Keratinocyte (primary cell): ENCODE data around the gene BRSK1. TPM values are rescaled to one million over a fixed set of nuclear protein-coding genes. Genes with fewer than 3 reads are reported as not detected.

Source experiments
- DNase-seq: peaks from one replicate; pipeline ENCODE4 v3.0.0-alpha.2; 2011; ENCODE audit warnings: low read depth, missing footprints, low spot score
- FAIRE-seq: peaks from 2 replicates; lab custom pipeline; 2011; peaks lifted over from hg19 to GRCh38; lab: Jason Lieb, UNC
- H2AFZ ChIP-seq: 2 replicates; pipeline ENCODE4 v1.6.0; 2012; ENCODE audit warnings: low read length, control low read depth, inconsistent platforms; ENCODE audit not compliant: control insufficient read depth
- H3K27ac ChIP-seq: 2 replicates; pipeline ENCODE4 v1.5.1; 2011; ENCODE audit warnings: low read length; ENCODE audit not compliant: control insufficient read depth, insufficient read depth
- H3K27me3 ChIP-seq: 3 replicates; pipeline ENCODE4 v1.6.0; 2011; ENCODE audit warnings: low read length; ENCODE audit not compliant: control insufficient read depth, insufficient read depth; ENCODE audit errors: extremely low read depth
- H3K36me3 ChIP-seq, 2 experiments: 2 replicates in 1 of 2; 3 replicates in 1 of 2; pipeline ENCODE4 v1.5.1; 2011; ENCODE audit warnings: low read length in 2 of 2, mild to moderate bottlenecking in 1 of 2; ENCODE audit not compliant: control insufficient read depth in 2 of 2, insufficient read depth in 2 of 2; ENCODE audit errors: extremely low read depth in 1 of 2
- H3K4me1 ChIP-seq: 3 replicates; pipeline ENCODE4 v1.5.1; 2011; ENCODE audit warnings: low read length; ENCODE audit not compliant: control insufficient read depth, insufficient read depth; ENCODE audit errors: extremely low read depth
- H3K4me2 ChIP-seq: 3 replicates; pipeline ENCODE4 v1.6.0; 2011; ENCODE audit warnings: low read depth, low read length; ENCODE audit not compliant: control insufficient read depth, insufficient read depth; ENCODE audit errors: extremely low read depth
- H3K4me3 ChIP-seq, 3 experiments: fragments of 200-600 bp in 1 of 3; sonication (generic) in 1 of 3; 2 replicates in 2 of 3; 3 replicates in 1 of 3; pipeline ENCODE4 v1.5.1; 2011 to 2016; ENCODE audit warnings: low read length in 3 of 3, mild to moderate bottlenecking in 3 of 3, control low read depth in 2 of 3, inconsistent platforms in 1 of 3, low read depth in 1 of 3, mixed read lengths in 1 of 3, mixed run types in 1 of 3, moderate library complexity in 1 of 3; ENCODE audit not compliant: control insufficient read depth in 2 of 3, insufficient read depth in 2 of 3; ENCODE audit errors: extremely low read depth in 1 of 3
- H3K79me2 ChIP-seq: 2 replicates; pipeline ENCODE4 v1.6.0; 2012; ENCODE audit warnings: low read length; ENCODE audit not compliant: control insufficient read depth, insufficient read depth
- H3K9ac ChIP-seq: 3 replicates; pipeline ENCODE4 v1.6.0; 2011; ENCODE audit warnings: low read length; ENCODE audit not compliant: control insufficient read depth, insufficient read depth; ENCODE audit errors: extremely low read depth
- H3K9me1 ChIP-seq: 3 replicates; pipeline ENCODE4 v1.6.0; 2011; ENCODE audit warnings: low read length; ENCODE audit not compliant: control insufficient read depth, insufficient read depth; ENCODE audit errors: extremely low read depth
- H3K9me3 ChIP-seq: 2 replicates; pipeline ENCODE4 v1.5.1; 2012; ENCODE audit warnings: low read depth, low read length; ENCODE audit not compliant: control insufficient read depth
- H4K20me1 ChIP-seq: 3 replicates; pipeline ENCODE4 v1.6.0; 2011; ENCODE audit warnings: low read length; ENCODE audit not compliant: control insufficient read depth, insufficient read depth; ENCODE audit errors: extremely low read depth
- EZH2 ChIP-seq: IDR thresholded peaks from one replicate; pipeline ENCODE4 v1.6.1; 2012; ENCODE audit warnings: inconsistent platforms, mild to moderate bottlenecking, low read length, moderate library complexity
- dilution Hi-C: fragments of 300-500 bp; cut with MboI; formaldehyde crosslinking; loops from one replicate; pipeline ENCODE4 v1.7.0; 2020; ENCODE audit warnings: low sequenced_read_pairs; ENCODE audit not compliant: extremely low pct_ligation_motif_present
- polyA plus RNA-seq, 5 experiments: library from polyadenylated mRNA; depleted of rRNA in 3 of 5; stranded (reverse) in 3 of 5; stranded (forward) in 1 of 5; unstranded in 1 of 5; fragments of >200 nt; gene quantifications; 1 replicate in 1 of 5; 2 replicates in 3 of 5; 3 replicates in 1 of 5; pipeline versions ENCODE4 v1.2.1 to v1.2.3, GENCODE V29; 2011 to 2012; ENCODE audit warnings: missing spikeins in 2 of 5, low read depth in 1 of 5, low replicate concordance in 1 of 5
- TF ChIP-seq, protein P1 (sequence below), 3 experiments: IDR thresholded peaks in 1 of 3; conservative IDR thresholded peaks in 1 of 3; optimal IDR thresholded peaks in 1 of 3; 2 replicates in 2 of 3; 3 replicates in 1 of 3; pipeline versions ENCODE3 to v1.5.1; 2011; ENCODE audit warnings: low read length in 3 of 3, mild to moderate bottlenecking in 3 of 3, moderate library complexity in 2 of 3, control low read depth in 1 of 3, inconsistent platforms in 1 of 3; ENCODE audit not compliant: insufficient read depth in 2 of 3; ENCODE audit errors: extremely low read depth in 1 of 3

The BRSK1 gene
- polyA plus RNA-seq, 1 donor (not counting 4 experiments of a cell fraction or from before 2014, with no cell fraction given) = 0.46 TPM

DNA sequence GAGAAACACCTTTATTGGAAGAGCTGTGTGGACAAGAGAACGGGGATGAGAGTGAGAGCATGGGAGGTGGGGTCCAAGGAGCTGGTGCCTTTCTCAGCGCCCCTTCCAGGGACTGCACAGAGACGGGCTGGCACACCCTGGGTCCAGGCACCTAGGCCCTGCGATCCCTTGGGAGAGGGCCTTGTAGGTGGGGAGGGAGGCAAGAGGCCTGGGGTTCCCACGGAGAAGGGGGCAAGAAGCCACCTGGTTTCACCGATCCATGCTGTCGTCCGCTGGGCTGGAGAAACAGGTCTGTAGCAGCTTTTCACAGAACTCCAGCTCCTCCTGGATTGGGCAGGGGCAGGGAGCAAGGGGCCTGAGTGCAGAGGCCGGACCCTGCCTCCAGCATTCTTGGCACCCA, 21.4 kb upstream of the BRSK1 start:
- H3K4me2 ChIP-seq = no peak overlapping the region
- FAIRE-seq = no peak
- H3K79me2 ChIP-seq = peaks cover 16% of the 10 kb centered on the region
- H3K9me1 ChIP-seq = no peaks in the 10 kb centered on the region
- dilution Hi-C loops = no loop called here
- TF ChIP-seq EZH2 = no peak
- TF ChIP-seq, protein P1, sequence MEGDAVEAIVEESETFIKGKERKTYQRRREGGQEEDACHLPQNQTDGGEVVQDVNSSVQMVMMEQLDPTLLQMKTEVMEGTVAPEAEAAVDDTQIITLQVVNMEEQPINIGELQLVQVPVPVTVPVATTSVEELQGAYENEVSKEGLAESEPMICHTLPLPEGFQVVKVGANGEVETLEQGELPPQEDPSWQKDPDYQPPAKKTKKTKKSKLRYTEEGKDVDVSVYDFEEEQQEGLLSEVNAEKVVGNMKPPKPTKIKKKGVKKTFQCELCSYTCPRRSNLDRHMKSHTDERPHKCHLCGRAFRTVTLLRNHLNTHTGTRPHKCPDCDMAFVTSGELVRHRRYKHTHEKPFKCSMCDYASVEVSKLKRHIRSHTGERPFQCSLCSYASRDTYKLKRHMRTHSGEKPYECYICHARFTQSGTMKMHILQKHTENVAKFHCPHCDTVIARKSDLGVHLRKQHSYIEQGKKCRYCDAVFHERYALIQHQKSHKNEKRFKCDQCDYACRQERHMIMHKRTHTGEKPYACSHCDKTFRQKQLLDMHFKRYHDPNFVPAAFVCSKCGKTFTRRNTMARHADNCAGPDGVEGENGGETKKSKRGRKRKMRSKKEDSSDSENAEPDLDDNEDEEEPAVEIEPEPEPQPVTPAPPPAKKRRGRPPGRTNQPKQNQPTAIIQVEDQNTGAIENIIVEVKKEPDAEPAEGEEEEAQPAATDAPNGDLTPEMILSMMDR (optimal IDR thresholded peaks at IDR 0.05 in 1 of 3, IDR thresholded peaks at IDR 0.05 in 1 of 3, conservative IDR thresholded peaks at IDR 0.05 in 1 of 3; ENCODE audit: extremely low read depth in 1 of 3, insufficient read depth in 2 of 3, low read length in 3 of 3) = no peak
- H2AFZ ChIP-seq = no peak overlapping the region
- H3K27ac ChIP-seq = no peak overlapping the region
- H3K9me3 ChIP-seq = no peaks in the 10 kb centered on the region
- DNase-seq = no peak
- peaks cover 0 to 3% of the 10 kb centered on the region in 2 experiments for H3K36me3 ChIP-seq
- no peaks in the 10 kb centered on the region for H4K20me1 ChIP-seq
- H3K4me3 ChIP-seq = no peak overlapping the region
- no peaks in the 10 kb centered on the region for H3K27me3 ChIP-seq
- no peak overlapping the region for H3K9ac ChIP-seq
- H3K4me1 ChIP-seq = peaks cover 5% of the 10 kb centered on the region

- Histone ChIP-seq H3K79me2 (peaks cover 3% of the 10 kb centered on the region), H3K4me2 (no peak overlapping the region), H3K9ac (no peak overlapping the region), H3K36me3 (peaks cover 0 to 3% of the 10 kb centered on the region in 2 experiments), H3K4me1 (peaks cover 4% of the 10 kb centered on the region), H3K4me3 (no peak overlapping the region), H3K27me3 (no peaks in the 10 kb centered on the region), H3K9me1 (no peaks in the 10 kb centered on the region), H3K9me3 (no peaks in the 10 kb centered on the region), H2AFZ (no peak overlapping the region), H3K27ac (no peak overlapping the region), H4K20me1 (no peaks in the 10 kb centered on the region)
- FAIRE-seq (no peak), DNase-seq (no peak)
- dilution Hi-C loops = no loop called here
- no peak for TF ChIP-seq EZH2
- TF ChIP-seq, protein P1 (optimal IDR thresholded peaks at IDR 0.05 in 1 of 3, IDR thresholded peaks at IDR 0.05 in 1 of 3, conservative IDR thresholded peaks at IDR 0.05 in 1 of 3; ENCODE audit: extremely low read depth in 1 of 3, insufficient read depth in 2 of 3, low read length in 3 of 3) = no peak
Observed at GRCh38 chr19:55264531-55264930, 19.3 kb upstream of the BRSK1 start.
